HepG2 (cell line): ENCODE results near the gene MAPK6. TPM values are rescaled to one million over a fixed set of nuclear protein-coding genes. Genes with fewer than 3 reads are reported as not detected.
A peak's percentile ranks its signal among the peaks of the same experiment; 100 is the strongest.

Experiments used
- ATF7-NPFF ChIP-seq: sonication (generic); formaldehyde crosslinking; IDR thresholded peaks from 2 replicates; pipeline ENCODE4 v1.8.1; 2023; ENCODE audit warnings: mild to moderate bottlenecking, low read depth, missing genetic modification reagents, moderate library complexity
- ELF3 ChIP-seq: IDR thresholded peaks from 2 replicates; pipeline ENCODE4 v1.6.1; 2016; ENCODE audit warnings: missing genetic modification reagents, missing compliant biosample characterization
- HNRNPLL ChIP-seq: fragments of 200-400 bp; formaldehyde crosslinking; IDR thresholded peaks from 2 replicates; pipeline ENCODE4 v1.6.1; 2017; ENCODE audit warnings: mild to moderate bottlenecking, low read depth, low read length; ENCODE audit not compliant: poor library complexity, severe bottlenecking
- KAT8 ChIP-seq: IDR thresholded peaks from 2 replicates; pipeline ENCODE4 v1.6.1; 2016; ENCODE audit warnings: missing genetic modification reagents, missing compliant biosample characterization
- LCORL ChIP-seq, 2 experiments: fragments of 450-650 bp in 1 of 2; sonication (generic) in 1 of 2; formaldehyde crosslinking in 1 of 2; IDR thresholded peaks; 2 replicates each; pipeline versions ENCODE4 v1.5.0 to v1.6.1; 2017 to 2020; ENCODE audit warnings: antibody characterized with exemption in 1 of 2, missing genetic modification reagents in 1 of 2
- MBD4 ChIP-seq: IDR thresholded peaks from 2 replicates; pipeline ENCODE4 v1.6.1; 2012; ENCODE audit warnings: low read length, inconsistent platforms, borderline replicate concordance
- PHF5A ChIP-seq: IDR thresholded peaks from one replicate; pipeline ENCODE4 v1.6.1; 2018; ENCODE audit warnings: low read depth, missing genetic modification reagents; ENCODE audit not compliant: unreplicated experiment
- RFXAP ChIP-seq: sonication (generic); formaldehyde crosslinking; IDR thresholded peaks from 2 replicates; pipeline ENCODE4 v1.4.0; 2020; ENCODE audit warnings: missing genetic modification reagents, borderline replicate concordance
- SMARCC2 ChIP-seq: fragments of 450-650 bp; IDR thresholded peaks from 2 replicates; pipeline ENCODE4 v1.6.1; 2017; ENCODE audit warnings: antibody characterized with exemption, mild to moderate bottlenecking
- ZNF431 ChIP-seq: sonication (generic); formaldehyde crosslinking; IDR thresholded peaks from 2 replicates; pipeline ENCODE4 v1.9.0; 2022; ENCODE audit warnings: missing genetic modification reagents, low read depth, mild to moderate bottlenecking, borderline replicate concordance
- ZNF432 ChIP-seq: sonication (generic); formaldehyde crosslinking; IDR thresholded peaks from 2 replicates; pipeline ENCODE4 v1.5.0; 2020; ENCODE audit warnings: missing genetic modification reagents, mild to moderate bottlenecking, borderline replicate concordance
- ZNF484 ChIP-seq: sonication (generic); formaldehyde crosslinking; IDR thresholded peaks from 2 replicates; pipeline ENCODE4 v1.5.1; 2020; ENCODE audit warnings: mild to moderate bottlenecking, low read depth, missing genetic modification reagents, borderline replicate concordance
- ZNF530 ChIP-seq: sonication (generic); formaldehyde crosslinking; IDR thresholded peaks from 2 replicates; pipeline ENCODE4 v1.5.0; 2020; ENCODE audit warnings: low read depth, mild to moderate bottlenecking, missing genetic modification reagents
- ZNF883 ChIP-seq: sonication (generic); formaldehyde crosslinking; IDR thresholded peaks from 2 replicates; pipeline ENCODE4 v1.5.1; 2020; ENCODE audit warnings: mild to moderate bottlenecking, missing genetic modification reagents; ENCODE audit errors: not compliant biosample characterization
- polyA plus RNA-seq, 8 experiments: library from polyadenylated mRNA; depleted of rRNA in 3 of 8; stranded (reverse) in 7 of 8; unstranded in 1 of 8; fragments of >200 nt; fragmentation: Illumina TruSeq in 4 of 8; extraction: Trizol in 4 of 8; gene quantifications; 2 replicates each; pipeline versions ENCODE4 v1.2.1 to v1.2.3, GENCODE V29; 2011 to 2016; ENCODE audit warnings: low read depth in 4 of 8, missing spikeins in 1 of 8, mixed read lengths in 1 of 8; ENCODE audit not compliant: insufficient read depth in 1 of 8
- total RNA-seq, 5 experiments: library from RNA; depleted of rRNA; stranded (reverse); fragments of >200 nt; fragmentation: Illumina TruSeq; extraction: Trizol; gene quantifications; 2 replicates each; pipeline ENCODE4 v1.2.3, GENCODE V29; 2016; ENCODE audit warnings: low read depth in 1 of 5
- TF ChIP-seq, protein P1 (sequence below): sonication (generic); formaldehyde crosslinking; IDR thresholded peaks from 2 replicates; pipeline ENCODE4 v1.4.0; 2020; ENCODE audit warnings: missing genetic modification reagents
- TF ChIP-seq, protein P2 (sequence below): sonication (generic); formaldehyde crosslinking; IDR thresholded peaks from 2 replicates; pipeline ENCODE4 v1.5.0; 2020; ENCODE audit warnings: missing genetic modification reagents
- TF ChIP-seq, protein P3 (sequence below): sonication (generic); formaldehyde crosslinking; IDR thresholded peaks from 2 replicates; pipeline ENCODE4 v1.8.0; 2022; ENCODE audit warnings: mild to moderate bottlenecking, missing genetic modification reagents, borderline replicate concordance
- TF ChIP-seq, protein P4 (sequence below), 2 experiments: fragments of 450-650 bp in 1 of 2; sonication (generic) in 1 of 2; formaldehyde crosslinking; IDR thresholded peaks; 2 replicates each; pipeline versions ENCODE4 v1.5.0 to v1.8.0; 2020 to 2022; ENCODE audit warnings: mild to moderate bottlenecking in 1 of 2, missing genetic modification reagents in 1 of 2
- TF ChIP-seq, protein P5 (sequence below): sonication (generic); formaldehyde crosslinking; IDR thresholded peaks from 2 replicates; pipeline ENCODE4 v1.5.1; 2020; ENCODE audit warnings: mild to moderate bottlenecking, missing genetic modification reagents

The MAPK6 gene
- total and polyA plus RNA-seq, 2 of the 13 experiments (the other 11 are each of a cell fraction or from before 2014, with no cell fraction given) = 89.5 to 99.7 TPM

DNA sequence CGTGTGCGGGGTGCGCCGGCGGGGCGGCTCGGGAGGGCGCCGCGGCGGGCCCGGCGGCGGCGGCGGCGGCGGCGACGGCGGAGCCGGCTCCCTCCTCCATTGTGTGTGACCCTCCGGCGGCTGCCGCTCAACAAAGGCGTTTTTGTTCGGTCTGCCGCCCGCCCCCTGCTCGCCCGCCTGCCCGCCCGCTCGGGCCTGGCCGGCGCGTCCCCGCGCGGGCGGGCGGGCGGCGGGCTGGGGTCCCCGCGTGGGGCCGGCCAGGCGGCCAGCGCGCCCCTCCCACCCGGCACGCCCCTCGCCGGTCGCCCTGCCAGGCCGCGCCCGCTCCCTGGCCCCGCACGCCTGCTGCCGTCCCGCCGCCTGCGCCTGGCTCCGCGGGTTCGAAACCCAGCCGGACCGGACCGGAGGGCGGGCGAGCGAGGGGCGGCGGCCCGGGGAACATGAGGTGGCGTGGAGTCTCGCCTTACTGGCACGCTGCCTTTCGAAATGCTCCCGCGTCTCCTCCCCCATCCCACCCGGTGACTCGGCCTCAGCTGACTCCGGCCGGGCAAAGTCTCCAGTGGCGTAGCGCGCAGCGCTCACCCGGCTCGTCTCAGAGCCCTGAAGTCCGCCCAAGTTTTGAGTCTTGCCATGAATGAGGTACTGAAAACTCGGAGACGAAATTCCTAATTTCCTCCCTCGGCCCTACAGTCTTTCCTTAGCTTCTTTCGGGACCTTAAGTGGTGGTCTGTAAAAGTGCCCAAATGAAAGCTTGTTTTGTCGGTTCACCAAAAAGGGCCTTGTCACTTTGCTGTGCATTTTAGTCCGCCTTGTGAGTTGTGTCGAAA lies 588 bp downstream of the MAPK6 start (continued):
- TF ChIP-seq, protein P1, sequence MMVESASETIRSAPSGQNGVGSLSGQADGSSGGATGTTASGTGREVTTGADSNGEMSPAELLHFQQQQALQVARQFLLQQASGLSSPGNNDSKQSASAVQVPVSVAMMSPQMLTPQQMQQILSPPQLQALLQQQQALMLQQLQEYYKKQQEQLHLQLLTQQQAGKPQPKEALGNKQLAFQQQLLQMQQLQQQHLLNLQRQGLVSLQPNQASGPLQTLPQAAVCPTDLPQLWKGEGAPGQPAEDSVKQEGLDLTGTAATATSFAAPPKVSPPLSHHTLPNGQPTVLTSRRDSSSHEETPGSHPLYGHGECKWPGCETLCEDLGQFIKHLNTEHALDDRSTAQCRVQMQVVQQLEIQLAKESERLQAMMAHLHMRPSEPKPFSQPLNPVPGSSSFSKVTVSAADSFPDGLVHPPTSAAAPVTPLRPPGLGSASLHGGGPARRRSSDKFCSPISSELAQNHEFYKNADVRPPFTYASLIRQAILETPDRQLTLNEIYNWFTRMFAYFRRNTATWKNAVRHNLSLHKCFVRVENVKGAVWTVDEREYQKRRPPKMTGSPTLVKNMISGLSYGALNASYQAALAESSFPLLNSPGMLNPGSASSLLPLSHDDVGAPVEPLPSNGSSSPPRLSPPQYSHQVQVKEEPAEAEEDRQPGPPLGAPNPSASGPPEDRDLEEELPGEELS (CRISPR knock-in tag) = peak; percentile 63
- TF ChIP-seq KAT8 = no peak
- TF ChIP-seq, protein P2, sequence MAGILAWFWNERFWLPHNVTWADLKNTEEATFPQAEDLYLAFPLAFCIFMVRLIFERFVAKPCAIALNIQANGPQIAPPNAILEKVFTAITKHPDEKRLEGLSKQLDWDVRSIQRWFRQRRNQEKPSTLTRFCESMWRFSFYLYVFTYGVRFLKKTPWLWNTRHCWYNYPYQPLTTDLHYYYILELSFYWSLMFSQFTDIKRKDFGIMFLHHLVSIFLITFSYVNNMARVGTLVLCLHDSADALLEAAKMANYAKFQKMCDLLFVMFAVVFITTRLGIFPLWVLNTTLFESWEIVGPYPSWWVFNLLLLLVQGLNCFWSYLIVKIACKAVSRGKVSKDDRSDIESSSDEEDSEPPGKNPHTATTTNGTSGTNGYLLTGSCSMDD = no peak
- TF ChIP-seq HNRNPLL = peak; percentile 50
- TF ChIP-seq MBD4 = no peak
- TF ChIP-seq ATF7-NPFF (CRISPR knock-in tag) = 0 out of 2 replicates have a peak, but pooled peaks have one; percentile 45
- TF ChIP-seq, protein P3, sequence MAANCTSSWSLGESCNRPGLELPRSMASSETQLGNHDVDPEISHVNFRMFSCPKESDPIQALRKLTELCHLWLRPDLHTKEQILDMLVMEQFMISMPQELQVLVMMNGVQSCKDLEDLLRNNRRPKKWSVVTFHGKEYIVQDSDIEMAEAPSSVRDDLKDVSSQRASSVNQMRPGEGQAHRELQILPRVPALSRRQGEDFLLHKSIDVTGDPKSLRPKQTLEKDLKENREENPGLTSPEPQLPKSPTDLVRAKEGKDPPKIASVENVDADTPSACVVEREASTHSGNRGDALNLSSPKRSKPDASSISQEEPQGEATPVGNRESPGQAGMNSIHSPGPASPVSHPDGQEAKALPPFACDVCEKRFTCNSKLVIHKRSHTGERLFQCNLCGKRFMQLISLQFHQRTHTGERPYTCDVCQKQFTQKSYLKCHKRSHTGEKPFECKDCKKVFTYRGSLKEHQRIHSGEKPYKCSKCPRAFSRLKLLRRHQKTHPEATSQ (CRISPR knock-in tag) = no peak
- no peak for TF ChIP-seq ZNF883
- no peak for TF ChIP-seq SMARCC2
- no peak for TF ChIP-seq LCORL (IDR thresholded peaks at IDR 0.05)
- peak; percentile 19; the same call in 1 of the 2 replicates for TF ChIP-seq LCORL (CRISPR knock-in tag; IDR thresholded peaks at IDR 0.05)
- TF ChIP-seq RFXAP = peak; percentile 80; the same call in 1 of the 2 replicates
- no peak for TF ChIP-seq ZNF484 (CRISPR knock-in tag)
- TF ChIP-seq PHF5A (CRISPR knock-in tag) = no peak
- TF ChIP-seq, protein P4, sequence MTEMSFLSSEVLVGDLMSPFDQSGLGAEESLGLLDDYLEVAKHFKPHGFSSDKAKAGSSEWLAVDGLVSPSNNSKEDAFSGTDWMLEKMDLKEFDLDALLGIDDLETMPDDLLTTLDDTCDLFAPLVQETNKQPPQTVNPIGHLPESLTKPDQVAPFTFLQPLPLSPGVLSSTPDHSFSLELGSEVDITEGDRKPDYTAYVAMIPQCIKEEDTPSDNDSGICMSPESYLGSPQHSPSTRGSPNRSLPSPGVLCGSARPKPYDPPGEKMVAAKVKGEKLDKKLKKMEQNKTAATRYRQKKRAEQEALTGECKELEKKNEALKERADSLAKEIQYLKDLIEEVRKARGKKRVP (CRISPR knock-in tag; IDR thresholded peaks at IDR 0.05) = 0 out of 4 replicates have a peak, but pooled peaks of 1 of the 2 experiments have one; percentile 26
- TF ChIP-seq, protein P5, sequence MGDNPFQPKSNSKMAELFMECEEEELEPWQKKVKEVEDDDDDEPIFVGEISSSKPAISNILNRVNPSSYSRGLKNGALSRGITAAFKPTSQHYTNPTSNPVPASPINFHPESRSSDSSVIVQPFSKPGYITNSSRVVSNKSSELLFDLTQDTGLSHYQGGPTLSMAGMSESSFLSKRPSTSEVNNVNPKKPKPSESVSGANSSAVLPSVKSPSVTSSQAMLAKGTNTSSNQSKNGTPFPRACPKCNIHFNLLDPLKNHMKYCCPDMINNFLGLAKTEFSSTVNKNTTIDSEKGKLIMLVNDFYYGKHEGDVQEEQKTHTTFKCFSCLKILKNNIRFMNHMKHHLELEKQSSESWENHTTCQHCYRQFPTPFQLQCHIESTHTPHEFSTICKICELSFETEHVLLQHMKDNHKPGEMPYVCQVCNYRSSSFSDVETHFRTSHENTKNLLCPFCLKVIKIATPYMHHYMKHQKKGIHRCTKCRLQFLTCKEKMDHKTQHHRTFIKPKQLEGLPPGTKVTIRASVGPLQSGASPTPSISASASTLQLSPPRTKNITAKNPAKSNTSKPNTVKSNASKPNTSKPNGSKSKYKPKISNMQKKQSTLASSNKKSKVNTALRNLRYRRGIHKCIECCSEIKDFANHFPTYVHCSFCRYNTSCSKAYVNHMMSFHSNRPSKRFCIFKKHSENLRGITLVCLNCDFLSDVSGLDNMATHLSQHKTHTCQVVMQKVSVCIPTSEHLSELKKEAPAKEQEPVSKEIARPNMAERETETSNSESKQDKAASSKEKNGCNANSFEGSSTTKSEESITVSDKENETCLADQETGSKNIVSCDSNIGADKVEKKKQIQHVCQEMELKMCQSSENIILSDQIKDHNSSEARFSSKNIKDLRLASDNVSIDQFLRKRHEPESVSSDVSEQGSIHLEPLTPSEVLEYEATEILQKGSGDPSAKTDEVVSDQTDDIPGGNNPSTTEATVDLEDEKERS (CRISPR knock-in tag) = peak; percentile 61; the same call in 1 of the 2 replicates
- no peak for TF ChIP-seq ELF3 (CRISPR knock-in tag)
- 0 out of 2 replicates have a peak, but pooled peaks have one; percentile 41 for TF ChIP-seq ZNF431 (CRISPR knock-in tag)
- no peak for TF ChIP-seq ZNF530 (CRISPR knock-in tag)
- TF ChIP-seq ZNF432 = no peak
